Gastroesophageal sphincter (tissue), 3 donors: ENCODE measurements around the gene DUSP9.

Experiments
- EP300 ChIP-seq: sonication (generic); formaldehyde crosslinking; IDR thresholded peaks from one replicate; pipeline ENCODE4 v1.6.1; 2017; ENCODE audit warnings: antibody characterized with exemption, mild to moderate bottlenecking
- POLR2A ChIP-seq, 2 donors: fragments of 450-650 bp; IDR thresholded peaks; one replicate each; pipeline ENCODE4 v1.6.1; 2017; ENCODE audit warnings: antibody characterized with exemption in 2 of 2, mild to moderate bottlenecking in 2 of 2, moderate library complexity in 1 of 2
- POLR2AphosphoS5 ChIP-seq: sonication (generic); formaldehyde crosslinking; IDR thresholded peaks from one replicate; pipeline ENCODE4 v1.6.1; 2017; ENCODE audit warnings: antibody characterized with exemption
- TF ChIP-seq, protein P1 (sequence below), 4 experiments: fragments of 200-600 bp in 2 of 4; fragments of 450-650 bp in 2 of 4; sonication (generic) in 1 of 4; IDR thresholded peaks; one replicate each; pipeline ENCODE4 v1.5.1; 2017 to 2019; ENCODE audit warnings: antibody characterized with exemption in 4 of 4, mild to moderate bottlenecking in 2 of 4, moderate library complexity in 2 of 4

GRCh38 chrX:153622661-153623309 lies 24.2 kb upstream of the DUSP9 start:
- TF ChIP-seq POLR2A (IDR thresholded peaks at IDR 0.05) (no peak), POLR2AphosphoS5 (no peak), EP300 (no peak)
- TF ChIP-seq, protein P1, sequence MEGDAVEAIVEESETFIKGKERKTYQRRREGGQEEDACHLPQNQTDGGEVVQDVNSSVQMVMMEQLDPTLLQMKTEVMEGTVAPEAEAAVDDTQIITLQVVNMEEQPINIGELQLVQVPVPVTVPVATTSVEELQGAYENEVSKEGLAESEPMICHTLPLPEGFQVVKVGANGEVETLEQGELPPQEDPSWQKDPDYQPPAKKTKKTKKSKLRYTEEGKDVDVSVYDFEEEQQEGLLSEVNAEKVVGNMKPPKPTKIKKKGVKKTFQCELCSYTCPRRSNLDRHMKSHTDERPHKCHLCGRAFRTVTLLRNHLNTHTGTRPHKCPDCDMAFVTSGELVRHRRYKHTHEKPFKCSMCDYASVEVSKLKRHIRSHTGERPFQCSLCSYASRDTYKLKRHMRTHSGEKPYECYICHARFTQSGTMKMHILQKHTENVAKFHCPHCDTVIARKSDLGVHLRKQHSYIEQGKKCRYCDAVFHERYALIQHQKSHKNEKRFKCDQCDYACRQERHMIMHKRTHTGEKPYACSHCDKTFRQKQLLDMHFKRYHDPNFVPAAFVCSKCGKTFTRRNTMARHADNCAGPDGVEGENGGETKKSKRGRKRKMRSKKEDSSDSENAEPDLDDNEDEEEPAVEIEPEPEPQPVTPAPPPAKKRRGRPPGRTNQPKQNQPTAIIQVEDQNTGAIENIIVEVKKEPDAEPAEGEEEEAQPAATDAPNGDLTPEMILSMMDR (IDR thresholded peaks at IDR 0.05) = no peak
